ENCODE data around the gene DYNLT1.

DNA sequence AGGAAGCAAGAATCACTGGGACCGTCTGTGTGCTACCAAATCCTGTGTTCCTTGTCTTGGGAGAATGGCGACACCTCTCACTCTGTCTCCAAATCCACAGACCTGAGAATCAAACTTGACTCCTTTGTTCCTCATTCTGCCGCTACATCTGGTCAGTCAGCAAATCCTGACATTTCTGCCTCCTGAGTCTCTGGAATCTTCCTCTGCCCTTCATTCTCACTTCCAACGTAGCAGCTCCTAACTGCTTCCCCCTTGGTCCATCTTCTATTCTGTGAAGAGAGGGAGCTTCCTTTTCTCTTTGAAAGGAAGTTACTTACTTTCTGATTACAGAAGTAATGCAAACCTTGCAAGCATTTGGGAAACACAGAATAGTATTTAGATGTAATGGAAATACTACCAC is 43.0 kb upstream of the DYNLT1 start:
- TF ChIP-seq, protein P1, sequence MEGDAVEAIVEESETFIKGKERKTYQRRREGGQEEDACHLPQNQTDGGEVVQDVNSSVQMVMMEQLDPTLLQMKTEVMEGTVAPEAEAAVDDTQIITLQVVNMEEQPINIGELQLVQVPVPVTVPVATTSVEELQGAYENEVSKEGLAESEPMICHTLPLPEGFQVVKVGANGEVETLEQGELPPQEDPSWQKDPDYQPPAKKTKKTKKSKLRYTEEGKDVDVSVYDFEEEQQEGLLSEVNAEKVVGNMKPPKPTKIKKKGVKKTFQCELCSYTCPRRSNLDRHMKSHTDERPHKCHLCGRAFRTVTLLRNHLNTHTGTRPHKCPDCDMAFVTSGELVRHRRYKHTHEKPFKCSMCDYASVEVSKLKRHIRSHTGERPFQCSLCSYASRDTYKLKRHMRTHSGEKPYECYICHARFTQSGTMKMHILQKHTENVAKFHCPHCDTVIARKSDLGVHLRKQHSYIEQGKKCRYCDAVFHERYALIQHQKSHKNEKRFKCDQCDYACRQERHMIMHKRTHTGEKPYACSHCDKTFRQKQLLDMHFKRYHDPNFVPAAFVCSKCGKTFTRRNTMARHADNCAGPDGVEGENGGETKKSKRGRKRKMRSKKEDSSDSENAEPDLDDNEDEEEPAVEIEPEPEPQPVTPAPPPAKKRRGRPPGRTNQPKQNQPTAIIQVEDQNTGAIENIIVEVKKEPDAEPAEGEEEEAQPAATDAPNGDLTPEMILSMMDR (conservative IDR thresholded peaks at IDR 0.05) = no peak
- TF ChIP-seq EZH2 (IDR thresholded peaks at IDR 0.05; ENCODE audit: low read depth) = no peak

Measured in PC-9 (cell line).